IMR-90 (cell line): ENCODE results near the gene SLC8A3.

ENCODE experiments used
- CEBPB ChIP-seq: IDR thresholded peaks from 2 replicates; pipeline ENCODE4 v1.6.1; 2012; ENCODE audit warnings: low read depth, low read length, improper control_type of control experiment
- CHD1 ChIP-seq: IDR thresholded peaks from 2 replicates; pipeline ENCODE4 v1.6.1; 2012; ENCODE audit warnings: low read depth, low read length, improper control_type of control experiment
- CTCF ChIP-seq: conservative IDR thresholded peaks from 2 replicates; pipeline ENCODE4 v1.5.1; 2012; ENCODE audit warnings: mild to moderate bottlenecking, low read depth, low read length, improper control_type of control experiment
- FOS ChIP-seq: fragments of 150-350 bp; IDR thresholded peaks from 2 replicates; pipeline ENCODE4 v1.6.1; 2016; ENCODE audit warnings: low read depth, low read length
- MAFK ChIP-seq: IDR thresholded peaks from 2 replicates; pipeline ENCODE4 v1.6.1; 2012; ENCODE audit warnings: low read depth, low read length, improper control_type of control experiment
- POLR2A ChIP-seq: IDR thresholded peaks from 2 replicates; pipeline ENCODE4 v1.6.1; 2012; ENCODE audit warnings: mild to moderate bottlenecking, low read depth, low read length
- RAD21 ChIP-seq: IDR thresholded peaks from 2 replicates; pipeline ENCODE4 v1.6.1; 2012; ENCODE audit warnings: low read length, improper control_type of control experiment
- RCOR1 ChIP-seq: IDR thresholded peaks from 2 replicates; pipeline ENCODE4 v1.6.1; 2012; ENCODE audit warnings: mild to moderate bottlenecking, low read length, improper control_type of control experiment; ENCODE audit not compliant: insufficient replicate concordance

GRCh38 chr14:70093156-70093555 is 95.6 kb downstream of the SLC8A3 start:
- no peak for TF ChIP-seq POLR2A
- TF ChIP-seq CTCF = no peak
- no peak for TF ChIP-seq CHD1
- TF ChIP-seq RCOR1 = no peak
- no peak for TF ChIP-seq RAD21
- TF ChIP-seq FOS = no peak
- no peak for TF ChIP-seq CEBPB
- TF ChIP-seq MAFK = no peak
